ENCODE measurements around the gene NUDT21.

Gene NUDT21

DNA sequence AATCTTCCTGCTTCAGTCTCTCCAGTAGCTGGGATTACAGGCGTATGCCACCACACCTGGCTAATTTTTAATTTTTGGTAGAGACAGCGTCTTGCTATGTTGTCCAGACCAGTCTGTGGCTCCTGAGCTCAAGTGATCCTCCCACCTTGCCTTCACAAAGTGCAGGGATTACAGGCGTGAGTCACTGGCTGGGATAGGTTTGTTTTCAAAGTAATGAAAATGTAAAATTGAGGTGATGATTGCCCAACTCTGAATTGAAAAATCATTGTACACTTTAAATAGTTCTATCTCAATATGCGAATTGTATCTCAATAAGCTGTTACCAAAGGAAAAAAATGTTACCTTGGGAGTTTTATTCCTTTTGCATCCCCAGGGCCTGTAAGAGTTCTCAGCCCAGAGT is 24.5 kb downstream of the NUDT21 start:
- 96 to 100% methylated on average over 1 to 2 of the region's 4 CpGs for WGBS, 2 experiments (ENCODE audit: insufficient coverage in 2 of 2)
- no peaks in the 10 kb centered on the region for H3K9me3 ChIP-seq (ENCODE audit: control insufficient read depth, low read length)
- H3K4me1 ChIP-seq (ENCODE audit: control insufficient read depth, insufficient read depth, low read length, poor library complexity, severe bottlenecking), result no peaks in the 10 kb centered on the region
- no peak overlapping the region for H3K4me3 ChIP-seq (ENCODE audit: extremely low read depth, insufficient read depth, low read length, poor library complexity, severe bottlenecking)
- no peak overlapping the region for H3K27ac ChIP-seq (ENCODE audit: low read depth, low read length, severe bottlenecking)
- H3K36me3 ChIP-seq (ENCODE audit: control insufficient read depth, insufficient read depth, low read length), result peaks cover 16% of the 10 kb centered on the region

GRCh38 chr16:56425439-56425832 is 25.7 kb downstream of the NUDT21 start, which contains the start of gene AMFR:
TSS of gene AMFR (minus strand) at chr16:56425545. CDS start at chr16:56425327, 218 bp downstream.
- Histone ChIP-seq H3K9me3 (ENCODE audit: control insufficient read depth, low read length) (no peaks in the 10 kb centered on the region), H3K4me3 (ENCODE audit: extremely low read depth, insufficient read depth, low read length, poor library complexity, severe bottlenecking) (peak within 1 kb of the TSS; percentile 81), H3K36me3 (ENCODE audit: control insufficient read depth, insufficient read depth, low read length) (peaks cover 4% of the 10 kb centered on the region), H3K4me1 (ENCODE audit: control insufficient read depth, insufficient read depth, low read length, poor library complexity, severe bottlenecking) (peaks cover 1% of the 10 kb centered on the region), H3K27ac (ENCODE audit: low read depth, low read length, severe bottlenecking) (peak within 1 kb of the TSS; percentile 67)
- 0 to 1% methylated on average over 27 to 47 of the region's 57 CpGs for WGBS, 2 experiments (ENCODE audit: insufficient coverage in 2 of 2)

DNA sequence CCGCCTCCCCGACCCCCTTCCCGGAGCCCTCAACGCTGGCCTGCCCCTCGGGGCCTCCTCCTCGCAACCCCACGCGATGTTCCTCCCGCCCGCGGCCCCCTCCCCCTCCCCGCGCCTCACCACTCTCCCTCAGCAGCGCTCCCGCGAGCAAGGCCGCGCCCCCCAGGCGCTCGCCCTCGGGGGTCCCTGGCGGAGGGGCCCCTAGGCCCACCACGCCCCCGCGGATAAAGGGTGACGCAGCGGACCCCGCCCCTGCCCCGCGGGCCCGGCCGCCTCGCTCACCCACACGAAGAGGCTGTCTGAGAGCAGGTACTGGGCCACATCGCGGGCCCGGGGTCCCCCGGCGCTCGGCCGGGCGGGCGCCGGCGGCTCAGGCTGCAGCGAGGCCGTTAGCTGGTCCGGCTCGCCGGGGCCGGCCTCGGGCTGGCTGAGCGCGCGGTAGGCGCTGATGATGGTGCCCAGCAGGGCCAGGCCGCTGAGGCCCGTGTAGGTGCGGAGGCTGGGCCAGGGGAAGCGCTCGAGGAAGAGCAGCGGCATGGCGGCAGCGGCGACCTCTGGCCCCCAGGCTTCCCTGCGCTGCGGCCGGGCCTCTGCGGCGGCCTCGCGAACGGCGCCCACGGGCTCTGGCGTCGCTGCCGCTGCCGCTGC is 26.2 kb downstream of the NUDT21 start:
- H3K4me3 ChIP-seq (ENCODE audit: extremely low read depth, insufficient read depth, low read length, poor library complexity, severe bottlenecking), result peak overlapping the region; percentile 81
- peaks cover 2% of the 10 kb centered on the region for H3K36me3 ChIP-seq (ENCODE audit: control insufficient read depth, insufficient read depth, low read length)
- H3K4me1 ChIP-seq (ENCODE audit: control insufficient read depth, insufficient read depth, low read length, poor library complexity, severe bottlenecking), result peaks cover 3% of the 10 kb centered on the region
- peak overlapping the region; percentile 67 for H3K27ac ChIP-seq (ENCODE audit: low read depth, low read length, severe bottlenecking)
- WGBS, 2 experiments (ENCODE audit: insufficient coverage in 2 of 2), result 0 to 1% methylated on average over 51 to 66 of the region's 79 CpGs
- no peaks in the 10 kb centered on the region for H3K9me3 ChIP-seq (ENCODE audit: control insufficient read depth, low read length)

GRCh38 chr16:56424404-56424764 is 26.7 kb downstream of the NUDT21 start:
- Histone ChIP-seq H3K27ac (ENCODE audit: low read depth, low read length, severe bottlenecking) (no peak overlapping the region), H3K9me3 (ENCODE audit: control insufficient read depth, low read length) (no peaks in the 10 kb centered on the region), H3K4me3 (ENCODE audit: extremely low read depth, insufficient read depth, low read length, poor library complexity, severe bottlenecking) (peak overlapping the region; percentile 81), H3K36me3 (ENCODE audit: control insufficient read depth, insufficient read depth, low read length) (peaks cover 3% of the 10 kb centered on the region), H3K4me1 (ENCODE audit: control insufficient read depth, insufficient read depth, low read length, poor library complexity, severe bottlenecking) (peaks cover 3% of the 10 kb centered on the region)
- 3% methylated on average over 9 to 14 of the region's 16 CpGs for WGBS, 2 experiments (ENCODE audit: insufficient coverage in 2 of 2)

DNA sequence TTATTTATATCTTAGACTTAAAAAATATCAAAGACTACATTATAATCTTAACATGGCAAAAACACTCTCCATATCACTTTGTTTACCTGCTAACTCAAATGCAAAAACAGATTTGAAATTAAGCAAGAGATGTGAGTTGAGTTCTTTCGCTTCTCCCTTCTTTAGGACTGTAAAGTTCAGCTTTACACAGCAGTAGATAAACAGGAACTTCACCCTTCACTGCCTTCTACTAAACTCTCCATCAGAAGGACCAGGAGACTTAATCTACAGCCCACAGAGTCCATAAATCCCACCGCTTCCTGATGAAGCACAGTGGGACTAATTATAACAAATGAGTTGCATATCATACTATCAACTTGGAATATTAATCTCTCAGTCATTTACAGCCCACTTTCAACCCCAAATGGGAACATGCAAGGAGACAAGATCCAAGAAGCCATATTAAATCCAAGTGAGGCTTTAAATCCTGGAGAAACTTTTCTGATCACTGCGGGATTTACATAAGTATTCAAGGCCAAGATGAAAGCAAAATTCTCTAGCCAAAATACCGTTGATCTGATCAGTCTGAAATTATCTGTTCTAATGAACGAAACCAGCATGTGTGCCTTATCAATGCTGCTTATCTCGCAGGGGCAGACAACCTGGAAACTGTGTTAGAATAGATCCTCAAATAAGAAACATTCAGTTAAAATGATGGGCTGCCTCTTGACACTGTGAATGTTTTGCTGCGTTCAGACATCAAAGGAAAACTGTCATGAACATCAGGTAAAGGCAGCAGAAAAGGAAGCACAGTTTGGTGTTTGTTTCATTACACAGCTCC is 27.3 kb downstream of the NUDT21 start:
- H3K27ac ChIP-seq (ENCODE audit: low read depth, low read length, severe bottlenecking), result no peak overlapping the region
- 18 to 21% methylated on average over 3 to 5 of the region's 7 CpGs for WGBS, 2 experiments (ENCODE audit: insufficient coverage in 2 of 2)

DNA sequence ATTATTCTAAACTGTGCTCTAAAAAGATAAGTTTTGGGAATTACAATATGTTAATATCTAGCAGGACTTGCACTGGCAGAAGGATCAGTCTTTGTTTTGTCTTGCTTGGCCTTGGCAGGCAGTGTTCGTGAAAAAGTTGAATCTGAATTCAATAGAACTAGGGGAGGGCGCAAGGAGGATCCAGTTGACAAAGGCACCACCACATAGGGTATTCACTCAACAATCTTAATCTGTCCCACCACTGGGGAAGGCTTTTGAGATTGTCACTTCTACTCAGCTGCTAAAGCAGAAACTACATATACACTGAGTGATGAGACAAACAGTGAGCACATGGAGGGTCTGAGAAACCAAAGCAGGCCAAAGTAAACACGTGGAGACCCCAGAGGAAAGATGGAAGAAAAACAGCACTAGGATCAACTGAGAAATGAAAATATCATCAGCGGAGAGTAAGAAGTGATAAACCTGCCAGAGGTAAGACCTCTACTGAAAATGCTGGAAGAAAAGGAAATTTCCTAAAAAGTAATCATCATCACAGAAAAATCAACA is 28.2 kb downstream of the NUDT21 start:
- Histone ChIP-seq H3K36me3 (ENCODE audit: control insufficient read depth, insufficient read depth, low read length) (peaks cover 3% of the 10 kb centered on the region), H3K4me3 (ENCODE audit: extremely low read depth, insufficient read depth, low read length, poor library complexity, severe bottlenecking) (no peak overlapping the region), H3K27ac (ENCODE audit: low read depth, low read length, severe bottlenecking) (no peak overlapping the region), H3K9me3 (ENCODE audit: control insufficient read depth, low read length) (no peaks in the 10 kb centered on the region), H3K4me1 (ENCODE audit: control insufficient read depth, insufficient read depth, low read length, poor library complexity, severe bottlenecking) (peaks cover 3% of the 10 kb centered on the region)
- WGBS, 2 experiments (ENCODE audit: insufficient coverage in 2 of 2), result 88 to 96% methylated on average over 3 of the region's 4 CpGs

More for the DNA sequence above, 27.3 kb downstream of the NUDT21 start:
- peak overlapping the region; percentile 81 for H3K4me3 ChIP-seq (ENCODE audit: extremely low read depth, insufficient read depth, low read length, poor library complexity, severe bottlenecking)
- no peaks in the 10 kb centered on the region for H3K9me3 ChIP-seq (ENCODE audit: control insufficient read depth, low read length)
- H3K36me3 ChIP-seq (ENCODE audit: control insufficient read depth, insufficient read depth, low read length), result peaks cover 3% of the 10 kb centered on the region
- H3K4me1 ChIP-seq (ENCODE audit: control insufficient read depth, insufficient read depth, low read length, poor library complexity, severe bottlenecking), result peaks cover 3% of the 10 kb centered on the region

DNA sequence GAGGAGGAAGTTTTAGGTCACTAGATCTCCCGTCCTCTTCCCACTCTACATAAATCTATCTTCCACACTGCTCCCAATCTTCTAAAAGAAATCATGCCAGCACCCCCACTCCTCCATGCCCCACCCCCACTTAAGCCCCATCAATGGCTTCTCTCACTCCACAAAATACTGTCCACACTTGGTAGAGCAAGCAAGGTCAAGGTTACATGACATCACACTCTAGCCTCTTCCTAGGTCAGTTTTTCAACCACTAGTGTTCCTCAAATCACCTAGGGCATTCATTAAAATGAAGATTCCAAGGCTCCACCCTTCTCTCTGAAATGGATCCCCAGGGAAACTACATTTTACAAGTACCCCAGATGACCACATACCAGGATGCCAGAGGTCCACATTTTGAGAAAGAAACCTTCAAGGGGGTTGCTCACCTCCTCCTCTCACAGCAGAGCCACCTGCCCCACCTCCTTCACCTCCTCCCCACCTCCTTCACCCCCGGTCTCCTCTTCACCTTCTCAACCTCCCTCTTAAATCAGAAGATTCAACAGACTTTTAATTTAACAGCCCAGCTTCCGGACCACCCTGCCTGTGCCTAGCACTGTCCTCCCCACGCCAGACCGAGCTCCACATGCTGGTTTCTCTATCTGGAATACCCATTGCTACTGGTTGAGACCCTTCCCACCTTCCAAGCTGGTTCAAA is 29.0 kb downstream of the NUDT21 start:
- no peaks in the 10 kb centered on the region for H3K9me3 ChIP-seq (ENCODE audit: control insufficient read depth, low read length)
- WGBS, 2 experiments (ENCODE audit: insufficient coverage in 2 of 2), result 97 to 99% methylated on average over 3 to 5 of the region's 5 CpGs
- H3K36me3 ChIP-seq (ENCODE audit: control insufficient read depth, insufficient read depth, low read length), result peaks cover 8% of the 10 kb centered on the region
- no peak overlapping the region for H3K27ac ChIP-seq (ENCODE audit: low read depth, low read length, severe bottlenecking)
- no peak overlapping the region for H3K4me3 ChIP-seq (ENCODE audit: extremely low read depth, insufficient read depth, low read length, poor library complexity, severe bottlenecking)
- H3K4me1 ChIP-seq (ENCODE audit: control insufficient read depth, insufficient read depth, low read length, poor library complexity, severe bottlenecking), result peaks cover 3% of the 10 kb centered on the region

DNA sequence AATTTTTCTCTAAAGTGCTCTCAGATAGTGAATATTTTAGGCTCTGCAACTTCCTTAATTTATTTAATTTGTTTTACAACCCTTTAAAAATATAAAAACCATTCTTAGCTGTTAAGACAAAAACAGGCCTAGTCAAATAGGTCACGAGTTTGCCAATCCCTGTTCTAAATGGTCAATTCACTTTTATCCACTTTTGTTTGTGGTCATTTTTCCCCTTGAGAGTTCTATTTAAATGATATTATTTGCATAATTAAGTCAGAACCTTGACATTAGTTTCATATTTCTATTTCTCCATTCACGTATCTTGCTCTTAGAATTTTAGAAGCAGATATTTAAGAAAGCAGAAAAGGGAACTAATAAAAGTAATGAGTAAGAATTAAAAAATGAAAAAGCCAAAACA is 29.8 kb downstream of the NUDT21 start:
- H3K4me1 ChIP-seq (ENCODE audit: control insufficient read depth, insufficient read depth, low read length, poor library complexity, severe bottlenecking), result peaks cover 3% of the 10 kb centered on the region
- no peaks in the 10 kb centered on the region for H3K9me3 ChIP-seq (ENCODE audit: control insufficient read depth, low read length)
- peaks cover 10% of the 10 kb centered on the region for H3K36me3 ChIP-seq (ENCODE audit: control insufficient read depth, insufficient read depth, low read length)
- H3K27ac ChIP-seq (ENCODE audit: low read depth, low read length, severe bottlenecking), result no peak overlapping the region
- WGBS, 2 experiments (ENCODE audit: insufficient coverage in 2 of 2), result no CpG with 5 or more reads among the region's 2 CpGs
- H3K4me3 ChIP-seq (ENCODE audit: extremely low read depth, insufficient read depth, low read length, poor library complexity, severe bottlenecking), result no peak overlapping the region

GRCh38 chr16:56420613-56421012 is 30.5 kb downstream of the NUDT21 start:
- Histone ChIP-seq H3K27ac (ENCODE audit: low read depth, low read length, severe bottlenecking) (no peak overlapping the region), H3K4me3 (ENCODE audit: extremely low read depth, insufficient read depth, low read length, poor library complexity, severe bottlenecking) (no peak overlapping the region), H3K4me1 (ENCODE audit: control insufficient read depth, insufficient read depth, low read length, poor library complexity, severe bottlenecking) (peaks cover 3% of the 10 kb centered on the region), H3K36me3 (ENCODE audit: control insufficient read depth, insufficient read depth, low read length) (peaks cover 10% of the 10 kb centered on the region), H3K9me3 (ENCODE audit: control insufficient read depth, low read length) (no peaks in the 10 kb centered on the region)

GRCh38 chr16:56419740-56420548 is 31.2 kb downstream of the NUDT21 start:
- Histone ChIP-seq H3K4me3 (ENCODE audit: extremely low read depth, insufficient read depth, low read length, poor library complexity, severe bottlenecking) (no peak overlapping the region), H3K27ac (ENCODE audit: low read depth, low read length, severe bottlenecking) (no peak overlapping the region), H3K36me3 (ENCODE audit: control insufficient read depth, insufficient read depth, low read length) (peaks cover 10% of the 10 kb centered on the region), H3K9me3 (ENCODE audit: control insufficient read depth, low read length) (no peaks in the 10 kb centered on the region), H3K4me1 (ENCODE audit: control insufficient read depth, insufficient read depth, low read length, poor library complexity, severe bottlenecking) (peaks cover 3% of the 10 kb centered on the region)
- 93% methylated on average over 7 to 8 of the region's 8 CpGs for WGBS, 2 experiments (ENCODE audit: insufficient coverage in 2 of 2)

Measured in mesodermal cell (in vitro differentiated cells).